Measurements from ENCODE around the gene ACY1.
A peak's percentile ranks its signal among the peaks of the same experiment; 100 is the strongest.

ACY1 gene

DNA sequence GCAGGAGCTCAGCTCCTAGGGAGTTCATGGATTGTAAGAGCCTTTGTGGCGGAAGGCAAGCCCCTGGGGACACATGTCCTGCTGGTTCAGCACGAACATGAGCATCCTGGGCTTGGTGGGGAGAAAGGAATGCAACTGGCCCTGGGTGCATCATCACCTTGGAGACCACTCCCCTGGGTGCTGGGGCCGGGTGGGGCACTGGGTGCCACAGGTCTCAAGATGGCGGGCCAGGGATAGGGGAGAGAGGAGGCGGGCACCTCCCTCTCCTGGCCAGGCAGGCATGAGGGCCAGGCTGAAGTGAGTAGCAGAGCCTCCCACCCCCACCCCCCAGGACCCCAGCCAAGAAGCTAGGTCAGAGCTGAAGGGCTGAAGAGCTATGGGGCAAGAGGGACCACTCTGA is 16.8 kb upstream of the ACY1 start:
- DNase-seq, result no peak

DNA sequence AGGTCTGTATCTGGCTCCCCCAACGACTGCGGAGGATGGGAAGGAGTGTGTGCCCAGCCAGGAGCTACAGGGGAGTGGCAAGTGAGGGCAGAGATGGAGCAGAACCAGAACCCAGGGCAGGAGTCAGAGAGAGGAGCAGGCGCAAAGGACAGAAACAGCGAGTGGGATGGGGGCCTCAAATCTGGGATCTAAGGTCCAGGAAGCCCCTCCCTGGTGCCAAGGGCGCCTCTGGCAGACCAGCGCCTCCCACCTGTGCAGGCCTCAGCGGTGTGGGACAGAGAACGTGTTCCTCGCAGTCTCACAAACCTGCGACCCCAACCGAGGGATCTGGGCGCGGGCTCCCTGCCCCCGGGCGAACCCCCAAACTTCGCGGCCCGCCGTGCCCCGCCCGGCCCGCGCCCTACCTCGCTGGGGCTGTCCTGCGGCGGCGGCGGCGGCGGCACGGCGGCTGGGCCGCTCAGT is 16.4 kb upstream of the ACY1 start:
- peak; percentile 48 for DNase-seq

DNA sequence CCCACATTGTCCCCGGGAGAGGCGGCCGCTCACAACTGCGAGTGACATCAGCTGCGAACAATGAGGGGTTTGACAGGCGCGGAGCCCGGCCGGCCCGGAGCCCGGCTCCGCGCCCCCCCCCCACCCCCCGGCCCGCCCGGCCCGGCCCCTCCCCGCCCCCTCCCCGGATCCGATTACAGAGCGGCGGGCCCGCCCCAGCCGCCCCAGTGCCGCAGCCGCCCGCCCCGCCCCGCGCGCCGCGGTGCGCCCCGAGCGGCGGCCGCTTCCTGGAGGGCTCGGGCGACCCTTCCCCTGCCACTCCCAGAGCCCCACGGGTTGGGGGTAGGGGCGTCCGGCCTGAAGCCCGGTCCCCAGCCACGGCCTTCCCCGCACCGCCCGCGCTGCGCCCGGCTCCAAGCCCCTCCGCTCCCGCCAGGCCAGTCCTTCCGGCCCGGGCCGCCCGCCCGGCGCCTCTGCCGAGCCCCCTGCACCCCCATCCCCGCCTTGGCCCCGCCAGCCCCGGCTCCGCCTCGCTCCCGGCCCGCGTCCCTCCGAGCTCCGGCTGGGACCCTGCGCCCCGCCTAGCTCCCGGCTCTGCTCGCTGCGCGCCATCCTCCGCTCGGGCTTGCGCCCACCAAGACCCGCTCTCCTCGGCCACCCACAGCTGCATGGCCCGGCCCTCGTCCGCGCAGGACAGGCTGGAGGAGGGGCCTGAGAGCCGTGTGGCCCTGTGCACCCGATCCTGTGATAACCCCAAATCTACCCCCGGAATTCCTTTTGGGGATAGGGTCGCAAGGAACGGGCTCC is 15.8 kb upstream of the ACY1 start, which contains the start of gene PCBP4:
Gene PCBP4 (minus strand): TSS at position 71 of the 786 bp plus-strand sequence. CDS start 6,214 bp downstream, outside the sequence.
- peak; percentile 63 for DNase-seq

- peak; percentile 25 for DNase-seq
Observed at GRCh38 chr3:51968170-51968775, 15.1 kb upstream of the ACY1 start.

DNA sequence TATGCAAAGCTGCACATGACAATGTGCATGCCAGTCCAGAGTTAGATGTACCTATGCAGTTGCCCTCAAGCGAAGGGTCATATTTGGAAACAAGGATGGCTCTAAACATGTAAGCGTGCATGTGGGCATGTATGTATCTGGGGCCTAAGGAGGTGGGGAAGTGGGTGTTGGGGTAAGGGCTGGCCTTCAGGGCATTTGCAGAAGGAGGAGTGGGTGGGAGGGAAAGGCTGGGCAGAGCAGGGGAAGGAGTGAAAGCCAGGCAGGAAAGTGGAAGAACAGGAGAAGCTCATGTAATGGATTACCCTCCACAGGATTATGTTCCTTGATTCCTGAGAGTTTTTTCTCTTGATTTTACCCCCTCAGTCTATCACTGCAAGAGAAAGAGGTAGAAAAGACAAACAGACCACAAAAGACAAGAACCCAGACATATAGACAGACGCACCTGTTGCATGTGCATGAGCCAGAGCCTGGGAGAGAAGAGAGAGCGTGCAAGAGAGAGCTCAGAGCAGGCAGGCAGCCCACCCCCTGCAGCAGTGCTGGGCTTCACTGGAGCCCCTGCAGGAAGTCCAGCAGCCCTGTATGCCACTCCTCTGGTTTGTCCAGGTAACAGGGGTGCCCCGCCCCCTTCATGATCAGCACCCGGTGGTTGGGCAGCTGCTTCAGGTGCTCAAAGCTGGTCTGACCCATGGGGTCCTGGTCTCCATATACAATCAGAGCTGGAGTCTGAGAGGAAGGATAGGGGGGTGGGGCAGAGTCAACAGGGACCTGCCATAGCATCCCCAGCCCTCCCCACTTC is 14.3 kb upstream of the ACY1 start:
- peak; percentile 17 for DNase-seq

DNA sequence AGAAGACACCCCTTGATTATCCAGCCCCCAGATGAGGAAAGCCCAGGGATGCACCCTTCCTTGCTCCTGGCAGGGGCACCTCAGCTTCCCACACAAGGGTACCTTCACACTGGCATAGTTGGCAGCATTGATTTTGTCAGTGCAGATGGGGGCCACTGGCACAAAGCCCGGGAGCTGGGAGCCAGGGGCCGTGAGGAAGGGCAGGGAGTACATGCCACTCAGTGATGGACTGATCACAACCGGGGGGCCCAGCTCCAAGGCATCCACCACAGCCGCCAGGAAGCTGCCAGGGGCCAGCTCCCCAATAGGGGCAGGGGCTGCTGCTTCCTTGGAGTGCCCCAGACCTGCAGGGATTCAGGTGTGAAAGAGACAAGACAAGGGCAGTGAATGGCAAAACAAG is 13.5 kb upstream of the ACY1 start:
- DNase-seq, result no peak

DNA sequence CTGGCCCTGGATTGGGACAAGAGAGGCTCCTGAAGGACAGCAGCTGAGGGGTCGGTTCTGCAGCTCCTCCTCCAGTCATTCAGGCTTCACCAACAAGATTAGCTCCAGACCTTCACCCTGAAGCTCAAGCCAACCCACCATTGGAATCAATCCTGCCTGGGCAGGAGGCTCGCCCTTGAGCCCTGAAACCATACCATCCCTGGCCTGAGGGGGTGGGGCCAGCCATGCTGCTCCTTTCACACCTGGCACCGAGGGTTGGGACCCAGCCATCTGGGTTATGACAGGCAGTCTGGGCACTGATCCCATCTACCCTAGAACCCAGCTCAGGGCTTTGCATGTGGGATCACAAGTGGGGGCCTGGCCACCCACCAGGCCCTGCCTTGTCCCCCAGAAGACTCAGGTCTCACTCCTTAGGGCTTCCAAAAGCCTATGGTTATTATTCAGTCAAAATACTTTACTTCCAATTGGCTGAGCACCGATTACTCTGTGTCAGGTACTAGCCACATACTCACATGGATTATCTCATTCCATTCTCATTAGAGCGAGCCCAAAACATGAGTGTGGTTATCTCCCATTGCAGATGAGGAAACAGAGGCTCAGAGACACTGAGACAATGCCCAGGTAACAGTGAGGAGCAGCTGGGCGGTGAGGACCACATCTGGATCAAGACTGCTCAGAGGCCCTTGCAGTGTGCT is 12.6 kb upstream of the ACY1 start:
- no peak for DNase-seq

- no peak for DNase-seq
Observed at GRCh38 chr3:51971350-51971749, 12.0 kb upstream of the ACY1 start.

DNA sequence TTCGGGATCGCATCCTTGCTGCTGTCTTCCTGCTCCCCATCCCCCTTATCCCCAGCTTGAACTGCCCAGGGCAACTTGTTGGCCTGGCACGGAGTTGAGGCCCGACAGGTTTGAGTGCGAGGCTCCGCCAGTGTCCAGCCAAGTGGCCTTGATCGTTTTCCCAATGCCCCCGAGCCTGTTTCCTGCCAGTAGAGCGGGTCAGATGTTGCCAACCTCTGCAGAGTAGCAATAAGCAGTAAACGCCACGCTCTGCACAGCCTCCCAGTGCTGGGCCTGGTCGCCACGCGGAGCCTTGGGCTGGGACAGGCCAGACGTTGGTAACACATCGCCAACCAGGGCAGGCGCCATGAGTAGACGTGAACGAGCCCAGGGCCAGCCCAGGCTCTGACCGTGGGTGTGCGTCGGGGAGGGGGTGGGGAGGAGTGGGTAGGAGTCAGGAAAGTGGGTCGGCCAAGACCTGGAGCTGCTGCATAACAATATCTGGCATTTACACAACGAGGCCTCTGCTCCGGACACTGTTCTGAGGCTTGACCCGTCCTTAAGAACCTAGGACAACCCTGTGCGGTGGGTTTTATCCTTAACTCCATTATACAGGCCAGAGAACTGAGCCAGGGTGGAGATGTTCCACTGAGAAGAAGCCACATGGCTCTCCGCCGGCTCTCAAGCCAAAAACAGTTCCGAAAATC is 8.9 kb upstream of the ACY1 start:
- peak; percentile 49 for DNase-seq

GRCh38 chr3:51974963-51975851 is 8.1 kb upstream of the ACY1 start, which contains the start of gene ABHD14A:
ABHD14A (plus strand) TSS chr3:51975064; CDS start chr3:51975136, 72 bp downstream.
- DNase-seq, result peak; percentile 72

DNA sequence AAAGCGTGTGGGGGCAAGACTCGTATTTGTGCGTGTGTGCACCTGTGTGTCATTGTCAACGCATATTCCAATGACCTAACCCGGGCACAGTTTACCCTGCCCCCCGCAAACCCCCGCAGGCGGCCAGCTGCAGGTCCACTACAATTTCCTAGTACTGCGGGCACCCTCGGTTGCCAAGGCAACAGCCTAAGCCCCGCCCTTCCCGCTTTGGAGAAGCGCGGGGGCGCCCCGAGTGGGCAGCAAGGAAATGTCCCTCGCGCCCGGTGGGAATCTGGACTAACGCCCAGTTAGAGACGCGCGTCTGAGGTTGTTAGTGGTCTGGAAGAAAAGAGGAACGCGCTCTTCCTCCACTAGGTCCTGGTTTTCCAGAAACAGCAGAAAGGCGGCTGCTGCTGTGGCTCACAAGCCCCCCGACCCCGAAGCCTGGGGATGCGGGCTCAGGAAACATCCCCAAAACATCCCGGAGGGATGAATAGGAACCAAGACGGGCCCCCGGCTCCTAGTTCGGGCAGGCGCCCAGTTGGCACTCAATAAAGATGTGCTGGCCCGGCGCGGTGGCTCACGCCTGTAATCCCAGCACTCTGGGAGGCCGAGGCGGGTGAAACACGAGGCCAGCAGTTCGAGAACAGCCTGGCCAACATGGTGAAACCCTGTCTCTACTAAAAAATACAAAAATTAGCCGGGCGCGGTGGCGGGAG is 7.3 kb upstream of the ACY1 start:
- peak; percentile 13 for DNase-seq

- DNase-seq, result no peak
Observed at GRCh38 chr3:51977446-51978142, 5.7 kb upstream of the ACY1 start.

DNA sequence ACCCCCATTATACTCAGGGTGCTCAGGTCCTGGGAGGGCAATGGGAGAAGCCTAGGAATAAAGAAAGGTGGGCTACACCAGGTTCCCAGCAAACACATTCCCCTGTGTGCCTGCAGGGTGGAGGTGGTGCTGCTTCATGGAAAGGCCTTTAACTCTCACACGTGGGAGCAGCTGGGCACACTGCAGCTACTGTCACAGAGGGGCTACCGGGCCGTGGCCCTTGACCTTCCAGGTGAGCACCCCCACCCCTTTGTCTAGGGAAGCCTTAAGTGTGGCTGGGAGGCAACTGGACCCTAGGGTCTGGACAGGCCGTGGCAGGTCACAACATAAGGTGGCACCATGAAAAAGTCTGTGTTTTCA is 5.2 kb upstream of the ACY1 start:
- no peak for DNase-seq

DNA sequence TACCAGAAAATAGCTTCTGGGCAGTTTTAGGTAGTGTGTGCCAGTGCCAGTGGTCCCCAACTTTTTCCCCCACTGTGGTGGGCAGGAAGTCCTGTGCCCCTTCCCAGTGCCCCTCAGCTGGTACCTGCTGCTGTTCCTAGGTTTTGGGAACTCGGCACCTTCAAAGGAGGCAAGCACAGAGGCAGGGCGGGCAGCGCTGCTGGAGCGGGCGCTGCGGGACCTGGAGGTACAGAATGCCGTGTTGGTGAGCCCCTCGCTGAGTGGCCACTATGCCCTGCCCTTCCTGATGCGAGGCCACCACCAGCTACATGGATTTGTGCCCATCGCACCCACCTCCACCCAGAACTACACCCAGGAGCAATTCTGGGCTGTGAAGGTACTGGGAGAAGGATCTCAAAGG is 3.1 kb upstream of the ACY1 start:
- no peak for DNase-seq

- DNase-seq, result peak; percentile 86
Observed at GRCh38 chr3:51982352-51982837, 940 bp upstream of the ACY1 start.

DNA sequence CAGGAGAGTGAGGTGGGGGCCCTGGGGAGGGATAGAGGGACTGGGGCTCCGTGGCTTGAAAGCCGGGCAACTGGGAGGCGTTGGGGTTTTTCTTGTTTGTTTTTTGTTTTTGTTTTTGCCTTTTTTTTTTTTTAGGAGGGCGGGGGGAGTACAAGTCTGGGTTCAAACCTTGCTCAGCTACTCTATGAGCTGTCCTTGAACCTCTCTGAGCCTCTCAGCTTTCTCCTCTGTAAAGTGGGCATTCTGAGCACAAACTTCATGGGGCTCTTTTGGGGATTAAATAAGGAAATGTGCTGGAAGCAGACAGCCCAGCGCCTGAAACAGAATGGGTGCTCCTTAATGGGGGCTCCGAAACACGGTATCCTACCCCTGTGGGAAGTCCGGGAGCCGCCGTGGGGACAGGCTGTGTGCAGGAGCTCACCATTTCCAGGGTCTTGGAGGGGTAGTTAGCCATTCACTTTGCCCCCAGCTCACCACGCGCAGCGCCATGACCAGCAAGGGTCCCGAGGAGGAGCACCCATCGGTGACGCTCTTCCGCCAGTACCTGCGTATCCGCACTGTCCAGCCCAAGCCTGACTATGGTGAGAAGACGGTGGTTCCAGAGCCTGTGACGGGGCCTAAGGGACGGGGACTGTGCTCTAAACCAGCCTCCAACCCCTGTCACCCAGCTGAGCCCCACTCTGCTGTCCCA is 388 bp downstream of the ACY1 start:
- DNase-seq, result peak; percentile 24

- no peak for DNase-seq
Observed at GRCh38 chr3:51984269-51984647, 923 bp downstream of the ACY1 start.

DNA sequence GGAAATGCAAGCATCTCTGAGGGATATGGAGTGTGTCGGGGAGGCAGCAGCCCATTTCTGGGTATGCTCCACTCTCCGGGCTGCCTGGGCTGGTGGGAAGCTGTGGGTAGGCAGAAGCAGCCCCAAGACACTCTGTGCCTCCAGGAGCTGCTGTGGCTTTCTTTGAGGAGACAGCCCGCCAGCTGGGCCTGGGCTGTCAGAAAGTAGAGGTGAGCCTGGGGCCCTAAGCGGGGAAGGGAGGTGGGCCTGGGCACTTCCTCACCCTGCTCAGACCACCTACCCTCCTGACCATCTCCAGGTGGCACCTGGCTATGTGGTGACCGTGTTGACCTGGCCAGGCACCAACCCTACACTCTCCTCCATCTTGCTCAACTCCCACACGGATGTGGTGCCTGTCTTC is 1.7 kb downstream of the ACY1 start:
- no peak for DNase-seq
